Right lobe of liver (tissue), 6 donors: ENCODE measurements around the gene CST4. TPM values are rescaled to one million over a fixed set of nuclear protein-coding genes. Genes with fewer than 3 reads are reported as not detected.
"Not testable (repeated sequence)": the region's sequence is repeated elsewhere in the genome, so short reads cannot be mapped to it uniquely, and the experiment has no call there.

Source experiments
- ATAC-seq, 4 donors: fragments of 200-7000 bp; cut with Tn5 transposase; one replicate each; pipeline ENCODE4 v1.9.1; 2020; ENCODE audit warnings: mild to moderate bottlenecking in 4 of 4, moderate library complexity in 4 of 4
- DNase-seq, 3 donors: peaks; one replicate each; pipeline ENCODE4 v3.0.0-alpha.2; 2020
- H3K27ac ChIP-seq, 3 donors: fragments of 200-600 bp; one replicate each; pipeline ENCODE4 v1.8.0; 2022
- H3K27me3 ChIP-seq, 2 donors: fragments of 200-600 bp; one replicate each; pipeline ENCODE4 v1.8.0; 2022
- H3K36me3 ChIP-seq, 4 donors: fragments of 200-600 bp; sonication (generic) in 1 of 4; one replicate each; pipeline versions ENCODE4 v1.5.1 to v1.8.0; 2017 to 2022; ENCODE audit warnings: control low read depth in 1 of 4
- H3K4me1 ChIP-seq, 4 donors: fragments of 200-600 bp; sonication (generic) in 1 of 4; one replicate each; pipeline versions ENCODE4 v1.5.1 to v1.8.0; 2017 to 2022; ENCODE audit warnings: control low read depth in 1 of 4
- H3K4me3 ChIP-seq, 3 donors: fragments of 200-600 bp; one replicate each; pipeline ENCODE4 v1.8.0; 2022
- H3K9me3 ChIP-seq, 4 donors: fragments of 200-600 bp; sonication (generic) in 1 of 4; one replicate each; pipeline versions ENCODE4 v1.5.1 to v1.8.0; 2017 to 2022; ENCODE audit warnings: control low read depth in 1 of 4
- CTCF ChIP-seq, 4 donors: fragments of 200-600 bp in 3 of 4; fragments of 450-650 bp in 1 of 4; IDR thresholded peaks; one replicate each; pipeline versions ENCODE4 v1.5.1 to v1.8.0; 2016 to 2022; ENCODE audit warnings: antibody characterized with exemption in 4 of 4, mild to moderate bottlenecking in 2 of 4
- POLR2A ChIP-seq: fragments of 450-650 bp; IDR thresholded peaks from one replicate; pipeline ENCODE4 v1.6.1; 2017; ENCODE audit warnings: antibody characterized with exemption, mild to moderate bottlenecking
- WGBS: methylation state at CpG from one replicate; pipeline ENCODE4 v1.1.6; 2018; ENCODE audit warnings: low coverage, low lambda C conversion rate; ENCODE audit not compliant: insufficient coverage; ENCODE audit errors: missing lambda C conversion rate; 5-methylcytosine and 5-hydroxymethylcytosine counted together
- intact Hi-C, 2 donors: fragments of 100-400 bp; cut with DNase I; formaldehyde crosslinking; loops; one replicate each; pipeline versions ENCODE4 v1.11.2 to v1.14.1; 2022
- total RNA-seq, 6 experiments: library from RNA; depleted of rRNA in 2 of 6; stranded (reverse); fragments of >200 nt in 2 of 6; fragmentation: NEBNext Ultra II Directional in 3 of 6; extraction: Animal tissue kit (Norgen Biotek cat#: 25700) in 3 of 6; gene quantifications; one replicate each; pipeline versions ENCODE4 v1.1.0 to v1.2.4, GENCODE V29; 2016 to 2023
- donor health status: DM: no; HTN: yes; CAD: no.
- donor health status: DM: no; HTN: no; CAD: no.
- donor health status: DM: no; HTN: no; CAD: no.
- donor health status: DM: no; HTN: yes; CAD: no.
- donor health status: DM: no; HTN: yes; CAD: no.

Gene CST4
- total RNA-seq, 6 experiments from 2014 or later = not detected

DNA sequence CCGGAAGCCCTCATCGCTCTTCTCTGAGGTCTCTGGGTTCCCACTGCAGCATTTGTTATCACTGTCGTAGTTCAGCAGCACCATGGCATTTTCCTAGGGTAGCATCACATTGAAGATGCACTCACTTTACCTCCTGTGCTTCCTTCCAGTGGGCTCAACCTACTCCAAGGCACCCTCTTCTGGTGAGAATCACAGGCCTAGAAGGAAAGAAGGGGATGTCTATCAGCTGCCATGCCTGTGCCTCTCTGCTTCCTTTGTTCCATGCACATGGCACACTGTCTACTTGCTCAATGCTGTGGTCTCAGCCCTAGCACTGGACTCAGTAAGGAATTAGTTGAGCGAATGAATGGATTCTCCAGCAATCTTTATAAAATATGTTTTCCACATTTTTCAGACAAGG is 22.6 kb downstream of the CST4 start:
- WGBS = 88% methylated on average over 4 of the region's 4 CpGs
- TF ChIP-seq CTCF (IDR thresholded peaks at IDR 0.05) = no peak
- no peak for TF ChIP-seq POLR2A
- H3K36me3 ChIP-seq = no peaks in the 10 kb centered on the region

DNA sequence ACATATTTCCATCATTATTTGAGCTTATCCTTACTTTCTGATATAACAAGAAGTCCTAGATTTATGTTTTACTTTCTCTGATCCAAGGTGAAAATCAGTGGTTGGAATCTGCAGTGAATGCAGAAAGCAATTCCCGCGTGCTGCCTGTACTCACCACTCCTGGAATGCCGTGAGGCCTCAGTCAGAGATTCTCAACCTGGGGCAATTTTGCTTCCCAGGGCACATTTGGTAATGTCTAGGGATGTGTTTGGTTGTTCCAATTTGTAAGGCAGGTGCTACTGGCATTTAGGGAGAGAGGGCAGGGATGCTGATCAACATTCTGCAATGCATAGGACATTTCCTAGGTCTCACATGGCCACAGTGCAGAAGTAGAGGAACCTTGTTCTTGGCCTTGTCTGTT is 23.9 kb downstream of the CST4 start:
- ATAC-seq (no peak), DNase-seq (no peak)
- Histone ChIP-seq H3K9me3 (no peaks in the 10 kb centered on the region), H3K27ac (no peak overlapping the region), H3K4me3 (no peak overlapping the region), H3K4me1 (peaks cover 0 to 3% (median 0%) of the 10 kb centered on the region in 4 donors), H3K27me3 (no peaks in the 10 kb centered on the region), H3K36me3 (no peaks in the 10 kb centered on the region)
- no peak for TF ChIP-seq POLR2A
- TF ChIP-seq CTCF (IDR thresholded peaks at IDR 0.05) = no peak
- intact Hi-C loops = no loop called here
- 93% methylated on average over 3 of the region's 3 CpGs for WGBS

More for the DNA sequence above, 22.6 kb downstream of the CST4 start:
- Histone ChIP-seq H3K27me3 (no peaks in the 10 kb centered on the region), H3K9me3 (no peaks in the 10 kb centered on the region), H3K27ac (no peak overlapping the region), H3K4me1 (peaks cover 0 to 3% (median 0%) of the 10 kb centered on the region in 4 donors), H3K4me3 (no peak overlapping the region)
- intact Hi-C loops = no loop called here
- ATAC-seq (no peak), DNase-seq (no peak)

- 70% methylated on average over 4 of the region's 4 CpGs for WGBS
- H3K27ac ChIP-seq, intact Hi-C loops: not testable (repeated sequence)
Measured at GRCh38 chr20:23664046-23664445, 24.8 kb downstream of the CST4 start.

DNA sequence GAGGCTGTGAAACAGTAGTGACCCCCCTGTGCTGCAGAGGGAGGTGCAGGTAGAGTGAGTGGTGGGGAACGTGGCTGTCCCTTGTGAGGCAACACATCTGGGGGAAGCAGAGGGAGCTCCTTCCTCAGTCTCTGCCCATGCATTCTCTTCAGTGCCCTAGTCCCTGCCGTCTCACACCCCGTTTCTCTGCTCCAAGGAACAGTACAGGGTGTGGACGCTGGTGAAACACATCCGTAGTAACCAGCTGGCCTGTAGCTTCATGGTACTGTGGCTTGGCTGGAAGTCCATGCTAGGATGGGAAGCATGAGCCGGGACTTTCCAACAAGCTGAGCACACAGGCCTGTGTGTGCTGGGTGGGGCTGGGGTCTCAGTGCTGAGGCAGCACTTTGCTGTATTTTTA is 25.7 kb downstream of the CST4 start:
- Histone ChIP-seq H3K36me3 (no peaks in the 10 kb centered on the region), H3K9me3 (no peaks in the 10 kb centered on the region), H3K4me3 (no peak overlapping the region), H3K27ac (no peak overlapping the region), H3K4me1 (peaks cover 0 to 3% (median 0%) of the 10 kb centered on the region in 4 donors), H3K27me3 (no peaks in the 10 kb centered on the region)
- ATAC-seq (no peak), DNase-seq (no peak)
- intact Hi-C loops = no loop called here
- WGBS = 71% methylated on average over 6 of the region's 6 CpGs
- TF ChIP-seq POLR2A (no peak), CTCF (IDR thresholded peaks at IDR 0.05) (no peak)

More at GRCh38 chr20:23664046-23664445, 24.8 kb downstream of the CST4 start:
- H3K9me3 ChIP-seq, DNase-seq, H3K27me3 ChIP-seq, H3K36me3 ChIP-seq, ATAC-seq, H3K4me3 ChIP-seq, H3K4me1 ChIP-seq: not testable (repeated sequence)

GRCh38 chr20:23662276-23662870 is 26.5 kb downstream of the CST4 start:
- DNase-seq (no peak), ATAC-seq (no peak)
- H3K36me3 ChIP-seq = no peaks in the 10 kb centered on the region
- peaks cover 0 to 3% (median 0%) of the 10 kb centered on the region in 4 donors for H3K4me1 ChIP-seq
- intact Hi-C loops = no loop called here
- no peak overlapping the region for H3K4me3 ChIP-seq
- 100% methylated on average over 2 of the region's 9 CpGs for WGBS
- H3K9me3 ChIP-seq = no peaks in the 10 kb centered on the region
- no peaks in the 10 kb centered on the region for H3K27me3 ChIP-seq
- H3K27ac ChIP-seq = no peak overlapping the region
- TF ChIP-seq POLR2A = no peak
